Eye (tissue), 1 donor: Measurements from ENCODE around the gene TRPM2.

Experiments
- DNase-seq: peaks from one replicate; pipeline ENCODE4 v3.0.0-alpha.2; 2015

The TRPM2 gene

GRCh38 chr21:44432841-44433790 is 79.7 kb downstream of the TRPM2 start:
- no peak for DNase-seq

GRCh38 chr21:44433791-44434567 is 80.6 kb downstream of the TRPM2 start:
- DNase-seq: no peak

GRCh38 chr21:44434568-44434925 is 81.1 kb downstream of the TRPM2 start:
- DNase-seq: no peak

- DNase-seq: no peak
These were observed 81.7 kb downstream of the TRPM2 start for GRCh38 chr21:44434936-44435635.

- no peak for DNase-seq
These were observed 82.7 kb downstream of the TRPM2 start for GRCh38 chr21:44436111-44436611.

- no peak for DNase-seq
These were observed 83.5 kb downstream of the TRPM2 start for GRCh38 chr21:44436958-44437357.

- DNase-seq: no peak
These were observed 83.9 kb downstream of the TRPM2 start for GRCh38 chr21:44437371-44437695.

- no peak for DNase-seq
These were observed 84.4 kb downstream of the TRPM2 start for GRCh38 chr21:44437696-44438431.

- DNase-seq: no peak
These were observed 85.2 kb downstream of the TRPM2 start for GRCh38 chr21:44438531-44439210.

GRCh38 chr21:44439211-44439600 is 85.8 kb downstream of the TRPM2 start:
- DNase-seq: no peak

GRCh38 chr21:44440241-44441040 is 87.0 kb downstream of the TRPM2 start:
- no peak for DNase-seq

- no peak for DNase-seq
These were observed 87.6 kb downstream of the TRPM2 start for GRCh38 chr21:44441041-44441400.

GRCh38 chr21:44441581-44442265 is 88.3 kb downstream of the TRPM2 start:
- DNase-seq: no peak

GRCh38 chr21:44442266-44443125 is 89.1 kb downstream of the TRPM2 start:
- DNase-seq: no peak

GRCh38 chr21:44443291-44443890 is 90.0 kb downstream of the TRPM2 start:
- DNase-seq: no peak

GRCh38 chr21:44443891-44444285 is 90.5 kb downstream of the TRPM2 start:
- no peak for DNase-seq

- no peak for DNase-seq
These were observed 91.0 kb downstream of the TRPM2 start for GRCh38 chr21:44444286-44444931.

GRCh38 chr21:44445145-44445812 is 91.9 kb downstream of the TRPM2 start:
- DNase-seq: no peak
